ENCODE data around the gene RRP36.
"Not testable (repeated sequence)": the region's sequence is repeated elsewhere in the genome, so short reads cannot be mapped to it uniquely, and the experiment has no call there.

The RRP36 gene

DNA sequence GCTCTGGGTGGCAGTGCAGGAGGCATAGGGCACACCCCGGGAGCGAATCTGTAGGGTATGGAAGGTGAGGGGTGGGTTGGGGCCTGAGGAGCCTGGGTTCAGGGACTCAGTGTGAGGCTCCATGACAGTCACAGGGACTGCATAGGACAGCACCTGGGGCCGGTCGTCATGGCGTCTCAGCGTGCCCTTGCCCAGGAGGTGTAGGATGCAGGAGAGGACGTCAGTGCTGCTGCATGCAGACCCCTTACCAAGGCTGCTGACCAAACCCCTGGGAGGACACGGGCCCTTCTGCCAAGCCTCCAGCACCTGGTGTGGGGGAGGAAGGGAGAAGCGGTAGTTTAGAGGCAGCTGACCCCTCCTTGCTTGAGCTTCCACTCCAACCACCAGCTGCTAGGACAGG, 16.3 kb downstream of the RRP36 start:
- no peak for DNase-seq (ENCODE audit: low read depth in 2 of 2)

DNA sequence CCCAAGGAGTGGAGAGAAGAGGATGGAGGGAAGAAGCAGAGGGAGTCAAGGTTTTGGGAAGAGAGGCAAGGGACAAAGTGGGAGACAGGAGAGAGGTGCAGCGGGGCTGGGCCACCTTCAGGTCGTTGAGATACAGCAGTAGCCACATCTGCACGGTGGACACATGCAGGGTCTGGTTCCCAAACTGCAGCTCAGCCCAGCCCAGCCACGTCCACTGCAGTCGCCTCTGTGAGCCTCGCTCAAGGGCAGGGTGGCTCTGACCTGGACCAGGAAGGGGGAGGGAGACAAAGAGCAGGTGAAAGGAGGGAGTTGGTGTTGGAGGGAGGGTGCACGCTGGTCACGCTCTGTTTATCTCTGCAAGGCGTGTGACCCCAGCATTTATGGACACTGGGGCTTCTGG, 17.3 kb downstream of the RRP36 start:
- no peak for DNase-seq (ENCODE audit: low read depth in 2 of 2)

DNA sequence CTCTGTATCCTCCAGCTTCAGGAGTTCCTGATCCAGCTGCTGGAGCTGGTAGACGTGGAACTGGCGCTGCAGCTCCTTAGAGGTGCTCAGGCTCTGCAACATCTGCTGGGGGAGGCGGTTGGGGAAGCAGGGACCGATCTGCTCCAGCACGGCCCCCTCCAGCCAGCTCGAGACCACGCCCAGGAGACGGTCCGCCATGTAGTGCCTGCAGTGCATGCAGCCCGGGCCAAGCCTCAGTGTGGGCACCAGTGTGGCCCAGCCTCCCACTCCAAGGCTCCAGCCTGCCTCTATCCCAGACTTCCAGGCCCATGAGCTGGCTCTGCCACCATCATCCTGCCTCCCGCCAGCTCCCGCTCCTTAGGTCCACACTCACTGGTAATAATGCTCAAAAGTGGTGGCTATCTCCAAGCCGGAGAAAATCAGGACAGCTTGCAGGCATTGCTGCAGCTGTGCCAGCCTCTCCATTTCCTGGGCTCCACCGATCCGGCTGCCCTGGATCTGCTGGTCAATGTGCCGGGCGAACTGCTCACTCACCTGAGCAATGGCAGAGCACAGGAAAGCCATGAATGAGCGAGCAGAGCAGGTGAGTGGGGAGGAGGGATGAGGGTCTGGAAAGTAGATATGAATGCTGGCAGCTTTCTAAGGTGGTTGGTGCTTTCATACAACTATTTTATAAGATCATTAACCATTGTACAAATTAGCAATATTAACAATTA, 19.3 kb downstream of the RRP36 start:
- no peak for DNase-seq (ENCODE audit: low read depth in 2 of 2)

DNA sequence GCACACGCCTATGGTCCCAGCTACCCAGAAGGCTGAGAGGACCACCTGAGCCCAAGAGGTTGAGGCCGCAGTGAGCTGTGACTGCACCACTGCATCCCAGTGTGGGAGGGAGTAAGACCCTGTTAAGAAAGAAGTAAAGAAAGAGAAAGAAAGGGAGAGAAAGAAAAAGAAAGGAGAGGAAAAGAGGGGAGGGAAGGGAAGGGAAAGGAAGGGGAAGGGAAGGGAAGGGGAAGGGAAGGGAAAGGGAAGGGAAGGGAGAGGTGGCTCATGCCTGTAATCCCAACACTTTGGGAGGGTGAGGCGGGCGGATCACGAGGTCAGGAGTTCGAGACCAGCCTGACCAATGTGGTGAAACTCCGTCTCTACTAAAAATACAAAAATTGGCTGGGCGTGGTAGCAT, 20.1 kb downstream of the RRP36 start:
- not testable (repeated sequence) for DNase-seq (ENCODE audit: low read depth in 2 of 2)

DNA sequence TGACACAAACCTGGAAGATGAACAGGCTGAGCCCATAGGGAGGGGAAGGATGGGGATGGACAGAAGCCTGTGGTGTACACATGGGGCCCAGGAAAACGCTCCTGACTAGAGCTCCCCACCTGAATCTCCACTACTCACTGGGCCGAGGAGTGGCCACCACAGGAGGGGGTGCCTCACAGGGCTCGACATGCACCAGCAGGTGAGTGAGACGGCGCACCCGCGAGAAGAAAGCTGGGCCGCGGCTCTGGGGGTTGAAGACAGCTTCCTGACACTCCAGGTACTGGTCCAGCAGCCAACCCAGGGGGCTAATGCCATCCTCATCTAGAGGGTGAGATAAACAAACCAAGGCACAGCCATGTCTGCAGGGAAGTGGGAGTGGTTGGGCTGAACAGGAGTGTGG, 21.9 kb downstream of the RRP36 start:
- DNase-seq (ENCODE audit: low read depth in 2 of 2): no peak

DNA sequence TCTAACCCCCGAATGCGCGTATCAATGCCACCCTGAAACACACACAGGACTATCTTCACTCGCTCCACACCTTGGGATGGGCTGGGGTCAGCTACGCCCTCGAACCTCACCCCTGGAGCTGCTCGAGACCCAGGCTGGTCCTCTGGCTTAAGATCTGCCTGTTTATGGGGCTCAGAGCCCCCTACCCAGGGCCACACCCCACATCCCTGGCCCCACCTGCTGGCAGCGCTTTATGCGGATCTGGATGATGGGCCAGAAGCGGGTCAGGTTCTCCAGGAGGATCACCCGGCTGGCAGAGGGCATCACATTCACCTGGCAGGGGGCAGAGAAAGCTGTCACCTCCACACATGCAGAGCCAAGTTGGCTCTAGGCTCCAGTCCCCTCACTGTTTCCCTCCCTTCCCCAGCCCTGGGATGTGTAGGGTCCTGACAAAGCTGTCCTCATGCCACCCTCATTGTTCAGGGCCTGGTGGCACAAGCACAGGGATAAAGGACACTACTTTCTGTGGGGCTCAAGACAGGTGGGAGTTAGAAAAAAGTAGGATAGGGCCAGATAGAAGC, 24.0 kb downstream of the RRP36 start:
- DNase-seq (ENCODE audit: low read depth in 2 of 2): no peak

DNA sequence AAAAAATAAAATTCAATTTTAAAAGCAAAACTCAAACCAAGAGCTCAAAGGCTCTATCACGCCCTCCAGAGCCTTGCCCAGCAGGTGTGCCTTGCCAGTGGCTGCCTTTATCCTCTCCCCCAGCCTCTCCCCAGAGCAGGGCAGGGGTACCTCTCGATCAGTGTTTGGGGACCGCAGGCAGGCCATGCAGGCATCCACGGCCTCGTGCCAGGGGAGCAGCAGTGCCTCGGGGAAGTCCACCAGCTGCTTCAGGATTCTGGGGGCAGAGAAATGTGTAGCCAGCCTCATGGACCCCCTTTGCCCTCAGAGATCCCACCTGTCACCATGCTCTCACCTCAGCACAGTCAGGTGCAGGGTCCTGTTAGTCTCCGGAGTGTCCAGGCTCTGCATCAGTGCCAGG, 26.6 kb downstream of the RRP36 start:
- no peak for DNase-seq (ENCODE audit: low read depth in 2 of 2)

DNA sequence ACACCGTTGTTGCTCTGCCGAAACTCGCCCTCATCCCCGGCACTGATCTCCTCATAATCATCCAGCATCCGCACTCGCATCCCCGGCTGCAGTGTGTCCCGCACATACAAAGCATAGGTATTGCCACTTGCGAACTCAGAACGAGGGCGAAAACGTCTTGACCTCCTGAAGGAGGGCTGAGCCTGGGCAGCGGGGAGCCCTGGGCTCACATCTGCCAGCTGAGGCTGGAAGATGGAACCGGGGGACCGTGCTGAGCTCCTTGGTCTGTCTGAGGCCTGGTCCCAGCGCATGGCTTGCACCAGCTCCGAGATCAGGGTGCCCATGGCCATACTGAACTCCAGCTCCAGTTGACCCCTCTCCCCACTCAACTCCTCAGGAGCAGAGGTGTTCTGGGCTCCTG, 29.6 kb downstream of the RRP36 start:
- no peak for DNase-seq (ENCODE audit: low read depth in 2 of 2)

DNA sequence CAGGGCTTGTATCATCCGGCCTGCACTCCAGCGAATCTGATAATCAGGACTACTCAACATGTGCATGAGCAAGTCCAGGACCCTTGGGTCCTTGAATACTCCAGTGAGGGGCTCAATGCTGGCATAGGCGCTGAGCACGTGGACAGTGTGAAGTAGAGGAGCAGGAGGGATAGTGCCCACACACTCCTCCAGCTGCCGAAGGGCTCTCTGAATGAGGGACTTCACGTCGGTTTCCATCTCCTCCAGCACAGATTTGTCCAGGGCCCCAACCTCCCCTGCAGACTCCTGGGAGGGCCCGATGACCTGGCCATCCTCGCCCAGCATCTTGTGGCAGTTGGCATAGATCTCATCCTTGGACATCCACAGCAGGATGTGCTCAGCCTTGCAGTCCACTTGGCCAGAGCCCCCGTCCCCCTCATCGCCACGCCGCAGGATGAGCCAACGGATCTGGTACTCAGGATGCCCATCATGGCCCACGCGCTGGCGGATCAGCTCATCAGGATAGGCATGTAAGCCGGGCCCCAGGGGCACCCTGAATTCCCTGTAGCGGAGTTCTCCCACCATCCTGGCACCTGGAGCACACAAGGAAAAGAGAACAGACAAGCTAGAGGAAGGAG, 30.9 kb downstream of the RRP36 start:
- DNase-seq (ENCODE audit: low read depth in 2 of 2): no peak

DNA sequence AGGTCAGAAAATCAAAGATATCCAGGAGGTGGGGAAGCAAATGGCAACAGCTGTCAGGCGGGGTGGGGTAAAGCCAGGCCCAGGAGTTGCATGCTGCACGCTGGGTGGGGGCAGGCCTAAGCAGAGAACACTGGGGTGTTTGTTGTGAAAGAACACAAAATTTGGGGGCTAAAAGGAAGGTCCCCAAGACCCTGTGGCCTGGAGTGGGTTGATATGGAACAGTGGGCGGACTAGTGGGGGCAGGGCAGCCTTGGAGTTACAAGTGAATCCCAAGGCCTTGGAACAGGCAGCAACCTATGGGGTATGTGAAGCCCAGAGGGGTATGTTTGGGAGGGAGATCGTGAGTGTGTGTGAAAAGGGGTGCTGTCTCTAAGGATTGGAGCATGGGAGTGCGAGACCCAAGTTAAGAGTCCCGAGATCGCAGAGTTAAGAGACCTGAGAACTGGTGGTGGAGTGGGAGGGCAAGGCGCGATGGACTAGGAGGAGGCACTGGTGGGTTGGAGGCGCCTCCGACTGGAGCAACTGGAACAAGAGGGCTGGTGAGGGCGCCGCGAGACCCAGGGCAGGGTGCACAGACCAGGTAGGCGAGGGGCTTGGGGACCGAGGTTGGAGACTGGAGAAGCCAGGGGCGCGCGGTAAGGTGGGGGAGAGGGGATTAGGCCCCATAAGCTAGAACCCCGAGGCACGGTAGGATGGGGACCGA, 31.6 kb downstream of the RRP36 start:
- no peak for DNase-seq (ENCODE audit: low read depth in 2 of 2)

DNA sequence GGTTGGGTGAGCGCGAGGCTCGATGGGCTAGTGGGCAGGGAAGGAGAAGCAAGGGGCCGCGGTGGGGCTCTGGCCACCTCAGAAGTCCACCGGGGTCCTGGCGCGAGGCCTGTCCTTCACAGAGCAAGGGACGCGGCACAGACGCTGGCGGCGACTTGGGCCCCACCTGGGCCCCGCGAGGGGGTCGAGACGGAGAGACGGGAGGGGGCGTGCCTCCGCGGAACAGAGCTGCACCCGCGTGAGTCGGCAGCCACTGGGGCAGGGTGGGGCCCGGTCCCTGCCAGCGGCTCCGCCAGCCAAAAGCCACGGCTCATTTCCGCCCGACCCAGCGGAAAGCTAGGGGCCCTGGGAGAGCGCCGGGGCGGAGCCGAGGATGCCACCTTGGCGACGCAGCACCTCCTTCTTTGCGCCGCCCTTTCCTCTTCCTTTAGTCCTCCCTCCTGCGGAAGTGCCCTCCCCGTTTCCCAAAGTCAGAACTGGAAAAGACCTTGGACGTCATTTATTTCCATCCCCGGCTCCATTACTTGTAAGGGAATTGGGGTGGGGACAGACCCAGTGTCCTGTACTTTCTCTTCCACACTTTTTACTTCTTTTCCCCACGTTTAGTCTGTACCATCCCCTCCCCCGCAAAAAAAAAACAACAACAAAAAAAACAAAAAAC, 32.3 kb downstream of the RRP36 start, which contains the start of gene CUL7:
TSS of gene CUL7 (minus strand) at position 307 of the 661 bp plus-strand sequence. CDS start 1,063 bp downstream, outside the sequence.
- peak; percentile 77 for DNase-seq (ENCODE audit: low read depth in 2 of 2)

DNA sequence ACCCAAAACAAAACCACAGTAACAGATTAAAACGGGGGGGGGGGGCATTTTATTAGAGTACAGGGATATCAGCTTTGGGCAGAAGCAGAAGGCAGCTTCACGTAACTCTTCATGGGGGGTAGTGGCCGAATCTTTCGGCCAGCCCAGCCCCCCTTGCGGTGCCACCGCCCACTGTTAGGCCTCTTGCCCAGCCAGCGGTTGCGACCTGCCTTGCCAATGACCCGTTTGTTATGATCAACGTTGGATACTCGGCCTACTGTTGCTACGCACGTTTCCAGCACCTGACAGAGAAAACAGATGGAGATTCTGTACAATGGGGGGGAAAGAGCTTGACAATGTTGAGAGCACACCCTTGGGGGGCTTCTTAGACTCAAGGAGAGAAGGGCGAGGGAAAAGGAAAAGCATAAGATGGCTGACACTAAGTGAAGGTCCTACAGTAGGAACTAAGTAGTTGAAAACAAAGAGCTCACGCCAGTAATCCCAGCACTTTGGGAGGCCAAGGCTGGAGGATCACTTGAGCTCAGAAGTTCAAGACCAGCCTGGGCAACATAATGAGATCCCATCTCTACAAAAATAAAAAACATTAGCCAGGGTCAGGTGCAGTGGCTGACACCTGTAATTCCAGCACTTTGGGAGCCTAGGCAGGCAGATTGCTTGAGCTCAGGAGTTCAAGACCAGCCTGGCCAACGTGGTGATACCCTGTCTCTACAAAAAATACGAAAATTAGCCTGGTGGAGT, 33.0 kb downstream of the RRP36 start:
- no peak for DNase-seq (ENCODE audit: low read depth in 2 of 2)

DNA sequence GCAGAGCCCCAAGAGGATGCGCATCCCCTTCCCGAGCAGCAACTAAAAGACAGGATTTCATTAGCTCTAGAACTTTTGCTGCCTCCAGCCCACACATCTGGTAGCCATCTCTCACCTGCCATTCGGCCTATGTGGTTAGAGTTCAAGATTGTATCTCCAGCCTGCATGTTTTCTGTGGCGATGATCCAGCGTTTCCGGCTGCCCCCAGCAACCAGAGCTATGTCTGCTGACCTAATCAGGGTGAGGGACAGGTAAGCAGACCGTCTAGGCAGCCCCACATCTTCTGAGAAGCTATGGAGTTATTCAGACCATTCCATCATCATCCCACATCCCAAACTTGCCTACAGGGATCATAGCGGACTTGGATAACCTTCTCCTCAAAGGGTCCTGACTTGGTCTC, 34.5 kb downstream of the RRP36 start:
- DNase-seq (ENCODE audit: low read depth in 2 of 2): no peak

DNA sequence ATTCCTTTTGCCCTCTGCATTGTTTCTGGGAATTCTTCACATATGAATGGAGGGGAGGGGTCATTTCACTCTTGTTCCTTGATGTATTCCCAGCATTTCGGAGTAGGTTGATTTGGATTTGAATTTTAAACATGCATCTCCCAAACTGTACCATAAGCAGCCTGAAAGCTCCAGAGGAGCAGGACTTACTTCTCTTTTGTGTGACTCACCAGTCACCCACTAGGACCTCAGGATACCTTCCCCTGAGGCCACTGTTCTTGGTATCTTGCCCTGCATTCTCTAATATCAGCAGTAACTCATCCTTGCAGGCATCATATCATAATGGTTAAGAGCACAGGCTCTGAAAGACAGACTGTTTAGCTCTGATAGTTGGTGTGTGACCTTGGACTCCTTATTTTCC, 37.1 kb downstream of the RRP36 start:
- no peak for DNase-seq (ENCODE audit: low read depth in 2 of 2)

DNA sequence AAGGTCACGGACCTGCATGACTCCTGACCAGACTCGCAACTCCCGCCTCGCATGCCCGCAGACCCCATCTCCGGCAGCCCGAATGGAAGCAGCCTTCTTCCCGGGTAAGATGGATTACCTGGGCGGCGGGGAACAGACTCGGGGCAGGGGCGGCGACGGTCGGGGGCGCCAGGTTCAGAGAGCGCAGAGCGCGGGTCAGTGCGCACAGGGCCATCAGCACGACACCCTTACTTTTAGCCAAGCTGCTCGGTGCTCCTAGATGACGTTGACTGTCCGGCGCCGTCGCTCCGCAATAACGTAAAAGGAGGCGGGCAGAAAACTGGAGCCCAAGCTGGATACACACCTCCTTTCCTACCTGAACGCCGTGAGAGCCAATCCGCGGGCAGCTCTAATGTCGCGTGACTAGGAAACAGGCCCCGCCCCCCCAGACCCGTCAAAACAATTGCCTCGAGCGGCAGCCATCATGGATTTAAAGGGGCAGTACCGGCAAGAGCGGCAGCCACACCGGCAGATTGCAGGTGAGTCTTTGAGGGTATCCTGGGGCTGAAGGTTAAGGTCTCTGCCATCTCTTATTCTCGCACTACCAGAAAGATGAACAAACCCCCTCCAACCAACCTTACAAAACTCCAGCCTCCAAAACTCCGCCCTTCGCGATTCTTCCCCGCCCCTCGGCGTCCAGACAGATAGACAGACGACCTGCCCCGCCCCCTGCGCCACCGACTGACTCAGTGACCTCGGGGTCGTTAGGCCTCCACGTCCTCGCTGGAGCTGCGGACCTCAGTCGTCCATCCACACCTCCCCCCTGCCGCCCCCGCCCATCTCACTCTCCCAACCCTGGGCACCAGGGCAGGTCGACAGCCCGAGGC, 38.0 kb downstream of the RRP36 start, which contains the start of the genes KLC4 and MRPL2:
TSS of gene KLC4 (plus strand) at position 464 of the 866 bp plus-strand sequence. CDS start 1,705 bp downstream, outside the sequence.
TSS of gene MRPL2 (minus strand) at position 267 of the 866 bp plus-strand sequence. CDS start at position 214, 53 bp downstream.
- DNase-seq (ENCODE audit: low read depth in 2 of 2): peak; percentile 90 to 92

DNA sequence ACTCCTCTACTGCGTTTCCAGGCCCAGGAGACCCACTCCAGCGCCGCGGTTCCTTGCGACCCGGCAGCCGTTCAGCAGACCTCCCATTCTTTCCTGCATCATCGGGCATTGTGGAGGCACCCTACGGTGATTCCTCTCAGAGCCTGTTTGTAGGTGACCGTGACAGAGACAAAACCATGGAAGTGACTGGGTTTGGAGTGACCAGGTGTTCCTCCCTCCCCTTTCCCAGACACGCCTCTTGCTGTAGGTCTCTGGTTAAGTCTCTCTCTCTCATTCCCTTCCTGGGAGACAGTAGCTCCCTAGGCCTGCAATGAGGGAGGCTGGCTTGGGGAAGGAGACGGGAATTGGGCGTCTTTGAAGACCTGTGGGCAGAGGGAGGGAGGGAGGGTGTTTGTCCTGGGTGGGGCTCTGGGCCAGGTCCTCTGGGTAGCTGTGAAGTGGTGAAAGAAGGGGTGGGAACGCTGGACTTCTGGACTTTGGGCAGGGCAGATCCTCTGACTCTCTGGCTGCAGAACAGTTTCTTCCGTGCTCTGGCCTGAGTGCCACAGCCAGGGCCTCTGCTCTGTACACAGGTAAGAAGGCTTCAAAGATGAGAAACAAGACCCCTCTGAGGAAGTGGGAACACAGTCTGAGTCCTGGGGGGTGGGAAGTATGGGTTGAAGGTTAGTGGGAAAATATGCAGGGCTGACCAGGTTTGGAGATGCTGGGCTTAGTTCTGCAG, 38.8 kb downstream of the RRP36 start:
- no peak for DNase-seq (ENCODE audit: low read depth in 2 of 2)

DNA sequence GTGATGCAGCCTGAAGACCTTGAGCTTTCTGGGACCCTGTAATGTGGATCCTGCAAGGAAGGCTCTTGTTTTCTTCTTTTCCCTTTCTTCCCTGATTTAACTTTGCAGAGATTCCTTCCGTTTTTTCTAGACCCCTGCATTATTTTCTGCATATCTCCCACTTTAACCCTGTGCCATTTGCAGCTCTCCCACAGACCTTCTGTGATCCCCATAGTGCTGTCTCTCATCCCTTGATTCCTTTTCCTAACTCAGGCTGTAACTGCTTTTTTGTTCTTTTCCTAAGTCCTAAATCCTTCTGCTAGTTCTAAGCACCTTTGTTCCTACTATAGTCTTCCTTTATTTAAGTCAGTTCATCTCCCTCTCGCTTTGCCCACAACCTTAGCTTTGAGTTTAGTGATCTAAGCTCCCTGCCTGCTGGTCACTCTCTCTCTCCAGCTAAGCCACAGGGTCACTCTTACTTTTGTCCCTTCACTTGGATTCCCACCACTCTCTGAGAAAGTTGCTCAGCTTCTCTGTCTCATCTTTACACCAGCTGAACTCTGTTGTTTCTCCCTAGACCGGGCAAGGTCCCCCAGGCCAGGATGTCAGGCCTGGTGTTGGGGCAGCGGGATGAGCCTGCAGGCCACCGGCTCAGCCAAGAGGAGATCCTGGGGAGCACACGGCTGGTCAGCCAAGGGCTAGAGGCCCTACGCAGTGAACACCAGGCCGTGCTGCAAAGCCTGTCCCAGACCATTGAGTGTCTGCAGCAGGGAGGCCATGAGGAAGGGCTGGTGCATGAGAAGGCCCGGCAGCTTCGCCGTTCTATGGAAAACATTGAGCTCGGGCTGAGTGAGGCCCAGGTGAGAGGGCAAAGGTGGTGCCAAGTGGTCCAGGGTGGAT, 39.6 kb downstream of the RRP36 start:
- no peak for DNase-seq (ENCODE audit: low read depth in 2 of 2)

DNA sequence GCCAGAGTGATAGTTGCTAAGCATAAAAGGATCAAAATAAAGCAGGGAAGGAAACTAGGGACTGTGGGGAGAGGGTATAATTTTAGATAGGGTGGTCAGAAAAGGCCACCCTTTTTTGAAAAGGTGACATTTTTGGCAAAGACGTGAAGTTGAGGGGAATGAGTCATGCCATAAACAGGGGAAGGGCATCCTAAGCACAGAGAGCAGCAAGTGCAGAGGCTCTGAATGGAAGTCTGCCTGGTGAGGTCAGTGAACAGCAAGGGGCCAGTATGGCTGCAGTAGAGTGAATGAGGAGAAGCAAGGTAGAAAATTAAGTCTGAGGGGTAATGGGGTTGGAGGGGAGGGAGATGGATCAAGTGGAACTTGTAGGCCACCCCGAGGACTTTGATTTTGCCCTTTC, 40.4 kb downstream of the RRP36 start:
- DNase-seq (ENCODE audit: low read depth in 2 of 2): no peak

Measured in stimulated activated CD4-positive, alpha-beta T cell treated with anti-CD3 and anti-CD28 coated beads, Interleukin-1b, Interleukin-23, amount 100 ng/mL, for 1 hour (primary cell).